HG03558 (cell line): ENCODE measurements around the gene SH2D7.
A peak's percentile ranks its signal among the peaks of the same experiment; 100 is the strongest.

ENCODE experiments used
- ATAC-seq: cut with Tn5 transposase; IDR thresholded peaks from one replicate; pipeline ENCODE4 v1.9.1; 2021; ENCODE audit warnings: moderate number of reproducible peaks; ENCODE audit not compliant: unreplicated experiment; ENCODE audit errors: extremely low read depth

Gene SH2D7

GRCh38 chr15:78101423-78102105 is 9.2 kb downstream of the SH2D7 start:
- no peak for ATAC-seq

- ATAC-seq = no peak
Observed at GRCh38 chr15:78102211-78102610, 9.8 kb downstream of the SH2D7 start.

DNA sequence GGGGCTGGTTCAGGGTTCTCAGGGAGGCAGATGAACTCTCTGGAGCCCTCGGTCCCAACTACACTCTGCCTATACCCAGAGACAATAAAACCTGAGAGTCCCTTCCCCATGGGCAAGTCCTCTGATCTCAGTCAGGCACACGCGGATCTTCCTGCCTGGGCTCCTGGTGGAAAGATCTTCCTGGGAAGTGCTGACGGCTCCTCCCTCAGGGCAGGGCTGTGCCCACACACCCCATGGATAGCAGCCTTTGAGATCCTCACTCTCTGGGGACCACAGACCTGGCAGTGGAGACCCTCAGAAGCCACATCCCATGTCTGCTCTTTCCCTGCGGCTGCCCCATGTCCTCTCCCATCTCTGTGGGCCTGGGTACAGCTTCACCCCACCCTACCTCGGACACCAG is 10.4 kb downstream of the SH2D7 start:
- ATAC-seq = no peak

GRCh38 chr15:78103406-78104118 is 11.2 kb downstream of the SH2D7 start:
- peak; percentile 61 for ATAC-seq

DNA sequence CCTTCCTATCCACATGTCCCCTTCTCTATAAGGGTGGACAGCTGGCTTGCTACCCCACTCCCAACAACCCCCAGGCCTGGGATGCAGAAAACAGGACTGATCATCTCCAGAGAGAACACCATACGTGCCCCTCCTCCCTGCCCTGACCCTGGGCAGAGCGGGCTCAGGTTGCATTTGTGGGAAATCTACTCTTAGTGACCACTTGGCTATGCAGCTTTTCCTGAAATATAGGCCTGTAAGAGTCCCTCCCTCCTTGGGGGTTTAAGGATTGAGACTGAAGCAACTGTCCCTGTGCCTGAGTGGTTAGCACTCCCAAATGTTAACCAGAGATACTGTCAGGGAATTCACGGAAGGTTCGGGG is 11.7 kb downstream of the SH2D7 start:
- ATAC-seq = no peak

DNA sequence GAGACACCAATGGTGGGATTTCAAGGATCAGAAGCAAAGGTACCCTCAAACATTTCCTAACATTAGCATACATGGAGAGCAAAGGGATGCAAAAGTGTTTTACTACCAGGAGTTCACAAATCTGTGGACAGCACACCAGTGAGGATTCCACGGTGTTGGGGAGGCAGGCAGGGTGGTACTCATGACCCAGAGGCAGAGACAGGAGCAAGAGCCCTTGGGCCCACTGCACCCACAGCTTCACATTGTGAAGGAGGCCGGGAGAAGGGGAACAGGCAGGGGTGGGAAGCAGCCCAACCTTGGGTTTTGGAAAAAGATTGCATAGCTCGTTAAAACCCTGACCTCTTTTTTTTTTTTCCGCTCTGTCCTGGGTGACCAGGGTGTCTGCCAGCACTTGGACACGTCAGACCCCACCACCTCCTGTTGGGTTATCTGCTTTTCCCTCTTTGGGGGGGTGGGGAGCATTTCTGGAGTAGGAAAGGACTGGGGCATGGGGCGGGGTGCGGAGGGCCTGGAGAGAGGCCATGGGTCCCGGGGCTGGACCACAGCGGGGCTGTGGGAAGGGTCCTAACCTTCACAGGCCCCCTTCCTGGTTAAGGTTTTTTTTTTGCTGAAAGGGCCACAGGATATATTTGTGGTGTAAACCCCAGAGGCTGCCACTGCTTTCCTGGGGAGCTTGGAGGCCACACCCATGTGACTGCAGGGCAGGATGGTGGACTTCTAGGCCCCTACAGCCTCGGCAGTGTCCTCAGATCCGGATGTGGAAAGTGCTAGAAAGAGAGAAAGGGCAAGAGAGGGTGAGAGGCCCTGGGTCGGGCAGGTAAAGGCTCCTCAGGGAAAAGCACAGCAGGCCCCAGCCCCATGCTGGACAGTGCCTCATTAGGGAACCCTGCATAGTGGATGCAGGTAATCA is 12.5 kb downstream of the SH2D7 start:
- ATAC-seq = no peak

- no peak for ATAC-seq
Observed at GRCh38 chr15:78105476-78106241, 13.3 kb downstream of the SH2D7 start.

DNA sequence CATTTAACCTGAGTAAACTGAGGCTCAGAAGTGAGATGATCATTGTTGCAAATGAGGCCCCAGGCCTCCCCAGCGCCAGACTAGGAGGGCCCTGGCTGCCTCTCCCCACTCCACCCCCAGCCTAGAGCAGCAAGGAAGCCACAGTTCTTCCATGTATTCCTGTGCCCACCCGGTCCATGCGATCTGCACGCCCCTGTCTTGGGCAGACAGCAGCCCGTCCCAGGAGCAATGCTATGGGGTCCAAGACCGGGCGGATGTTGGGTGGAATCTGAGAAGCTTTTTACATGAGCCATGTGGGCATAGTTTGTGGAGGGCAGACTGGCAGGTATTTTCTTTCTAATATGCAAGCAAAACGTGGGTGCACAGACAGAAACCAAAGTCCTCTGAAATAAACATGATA is 15.1 kb downstream of the SH2D7 start:
- no peak for ATAC-seq

DNA sequence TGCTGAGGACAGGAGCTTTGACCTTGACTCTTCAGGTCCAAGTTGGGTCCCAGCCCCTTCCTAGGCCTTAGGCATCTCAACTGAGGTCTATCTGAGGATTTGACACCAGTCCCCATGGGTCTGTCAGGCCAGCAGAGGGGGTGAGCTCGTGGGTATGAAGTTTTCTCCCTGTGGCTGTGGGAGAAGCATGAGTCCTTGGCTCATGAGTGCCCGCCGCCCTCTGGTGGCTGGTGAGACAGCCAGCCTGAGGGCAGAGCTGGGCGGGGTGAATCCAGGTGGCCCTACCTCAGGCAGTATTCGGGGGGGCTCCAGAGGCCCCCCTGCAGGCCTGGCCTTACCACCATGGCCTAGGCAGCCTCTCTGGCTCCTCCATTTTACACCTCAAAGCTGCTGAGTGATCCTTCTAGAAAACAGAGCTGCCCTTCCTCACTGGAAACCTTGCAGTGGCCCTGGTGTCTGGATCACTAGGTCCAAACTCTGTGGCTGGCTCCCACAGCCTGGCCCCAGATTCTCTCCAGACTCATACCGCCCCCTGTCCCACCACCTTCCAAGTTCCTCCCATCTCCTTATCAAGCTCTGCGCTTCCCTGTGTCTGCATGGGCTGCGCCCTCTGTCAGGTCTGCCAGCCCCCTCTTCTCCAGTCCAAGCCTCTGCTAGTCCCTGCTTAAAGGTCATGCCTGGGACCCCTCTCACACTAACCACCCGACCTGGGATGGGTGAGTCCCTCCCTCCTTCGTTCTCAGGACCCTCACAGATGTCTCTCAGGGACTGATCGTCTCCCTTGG is 16.1 kb downstream of the SH2D7 start:
- no peak for ATAC-seq

DNA sequence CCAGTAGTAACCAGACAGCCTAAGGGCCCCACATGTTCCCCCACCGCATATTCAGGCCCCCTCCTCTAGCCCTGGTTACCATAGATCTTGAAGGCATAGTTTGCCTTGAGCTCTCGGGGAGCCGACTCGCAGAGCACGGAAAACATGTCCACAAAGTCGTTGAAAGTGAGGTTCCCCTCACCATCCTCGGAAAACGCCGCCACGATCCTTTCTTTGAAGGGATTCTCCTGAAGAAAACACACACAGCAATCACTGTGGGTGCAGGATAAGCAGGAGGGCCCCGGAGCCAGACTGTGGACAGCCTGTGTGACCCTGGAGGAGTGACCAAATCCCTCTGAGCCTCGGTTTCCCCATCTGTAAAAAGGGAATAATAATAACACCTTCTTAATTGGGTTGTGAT is 16.8 kb downstream of the SH2D7 start:
- no peak for ATAC-seq

DNA sequence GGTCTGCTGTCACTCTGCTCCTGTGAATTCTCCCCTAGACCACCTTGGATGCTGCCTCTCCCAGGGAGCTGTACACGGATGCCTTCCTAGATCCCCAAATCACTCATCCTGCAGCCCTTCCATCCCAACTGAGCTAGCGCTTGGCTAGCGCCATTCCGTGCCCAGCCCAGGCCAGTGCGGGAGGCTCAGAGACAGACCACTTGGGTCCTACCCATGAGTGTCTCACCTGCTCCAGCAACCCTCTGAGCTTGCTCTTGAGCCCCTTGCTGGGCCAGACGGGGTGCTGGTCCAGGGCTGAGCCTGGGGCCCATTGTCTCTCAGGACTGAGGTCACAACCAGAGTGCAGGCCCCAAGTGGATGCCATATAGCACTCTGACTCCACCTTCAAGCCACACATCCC is 17.7 kb downstream of the SH2D7 start:
- no peak for ATAC-seq

- ATAC-seq = no peak
Observed at GRCh38 chr15:78110916-78111475, 18.6 kb downstream of the SH2D7 start.

GRCh38 chr15:78111788-78112187 is 19.4 kb downstream of the SH2D7 start:
- no peak for ATAC-seq

- ATAC-seq = no peak
Observed at GRCh38 chr15:78112551-78112950, 20.2 kb downstream of the SH2D7 start.

DNA sequence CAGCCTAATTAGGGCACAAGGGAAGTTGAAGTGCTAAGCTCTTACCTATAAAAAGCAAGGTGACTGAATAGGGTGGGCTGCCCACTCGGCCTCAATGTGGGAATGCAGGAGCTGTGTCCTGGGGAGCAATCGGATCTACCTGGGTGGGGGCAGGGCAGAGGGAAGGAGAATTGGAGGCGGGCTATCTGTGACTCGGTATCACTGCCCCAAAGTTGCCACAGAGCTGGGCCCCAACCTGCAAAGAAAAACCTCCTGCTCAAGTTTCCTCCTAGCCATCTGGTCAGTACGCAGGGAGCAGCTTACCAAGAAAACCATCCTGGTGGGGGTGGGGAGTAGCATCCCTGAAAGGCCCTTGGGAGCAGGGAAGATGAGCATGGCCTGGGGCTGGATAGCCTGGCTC is 28.2 kb downstream of the SH2D7 start:
- no peak for ATAC-seq

DNA sequence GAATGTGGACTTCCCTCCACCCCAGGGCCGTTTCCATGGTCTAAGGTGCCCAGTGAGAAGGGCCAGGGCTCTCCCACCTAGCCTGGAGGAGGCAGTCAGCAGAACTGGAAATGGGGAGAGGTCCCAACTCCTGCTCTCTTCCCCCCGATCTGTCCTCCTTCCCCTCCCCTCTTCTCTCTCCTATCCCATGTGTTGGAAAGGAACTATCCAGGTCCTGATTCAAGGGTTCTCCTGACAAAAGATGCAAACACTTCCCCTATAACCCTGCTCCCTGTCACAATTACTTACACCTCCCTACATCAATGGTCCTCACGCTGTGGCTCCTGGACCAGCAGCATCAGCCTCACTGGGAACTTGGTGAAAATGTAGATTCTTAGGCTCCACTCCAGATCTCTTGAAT is 32.9 kb downstream of the SH2D7 start:
- no peak for ATAC-seq

DNA sequence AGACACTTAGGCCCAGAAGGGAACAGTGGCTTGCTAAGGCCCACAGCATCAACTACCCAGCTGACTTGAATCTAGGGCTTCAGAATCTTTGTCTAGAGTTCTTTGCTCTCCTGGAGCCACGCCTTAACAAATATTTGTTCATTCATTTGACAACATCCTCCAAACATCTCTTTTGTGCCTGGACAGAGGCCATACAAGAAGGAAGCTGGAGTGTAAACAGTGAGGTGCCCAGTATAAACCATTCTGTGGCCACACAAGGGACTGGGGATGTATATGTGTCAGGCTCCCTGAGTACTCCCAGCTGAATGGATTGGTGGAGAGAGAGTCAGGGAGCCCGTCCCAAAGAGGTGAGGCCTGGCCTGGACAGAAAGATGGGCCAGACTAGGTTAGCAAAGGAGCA is 35.5 kb downstream of the SH2D7 start:
- ATAC-seq = no peak

GRCh38 chr15:78129077-78129750 is 36.9 kb downstream of the SH2D7 start:
- no peak for ATAC-seq

DNA sequence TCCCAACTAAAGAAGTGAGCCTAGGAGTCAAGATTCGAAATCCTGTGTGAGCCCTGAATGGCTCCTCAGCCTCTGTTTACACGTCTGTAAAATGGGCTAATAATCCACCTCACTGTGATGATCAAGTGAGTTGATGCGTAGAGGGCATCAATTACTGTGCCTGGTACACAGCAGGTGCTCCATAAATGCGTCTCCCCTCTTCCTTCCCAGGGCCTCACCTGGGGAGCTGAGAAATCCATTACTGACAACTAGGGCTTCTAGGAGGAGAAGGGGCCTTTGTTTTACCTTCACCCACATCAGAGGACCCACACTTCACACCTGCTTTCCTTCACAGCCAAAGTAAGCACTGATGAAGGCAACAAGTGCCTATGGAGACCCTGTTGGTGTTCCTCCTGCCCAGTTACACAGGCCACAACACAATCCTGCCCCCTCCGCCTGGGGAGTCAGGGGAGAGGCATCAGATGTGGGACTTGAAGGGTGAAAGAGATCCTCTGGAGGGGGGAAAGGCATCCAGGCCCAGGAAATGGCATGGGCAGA is 37.5 kb downstream of the SH2D7 start:
- no peak for ATAC-seq
